NB4 (cell line): ENCODE data around the gene PFKFB3.

Experiments used
- CTCF ChIP-seq: IDR thresholded peaks from one replicate; pipeline ENCODE4 v1.5.1; 2012; ENCODE audit warnings: low read depth, low read length
- POLR2A ChIP-seq: IDR thresholded peaks from 2 replicates; pipeline ENCODE4 v1.6.1; 2011; ENCODE audit warnings: mild to moderate bottlenecking; ENCODE audit not compliant: insufficient read length; ENCODE audit errors: extremely low read depth

- no peak for TF ChIP-seq CTCF
- no peak for TF ChIP-seq POLR2A
These were observed 31.6 kb downstream of the PFKFB3 start for GRCh38 chr10:6234371-6234770.
